GM12878 (cell line): ENCODE results near the gene ZBED4. TPM values are rescaled to one million over a fixed set of nuclear protein-coding genes. Genes with fewer than 3 reads are reported as not detected.
A peak's percentile ranks its signal among the peaks of the same experiment; 100 is the strongest.

Experiments used
- ATF3 ChIP-seq: IDR thresholded peaks from 2 replicates; pipeline ENCODE4 v1.6.1; 2011; ENCODE audit warnings: low read depth, mild to moderate bottlenecking, low read length, moderate library complexity, borderline replicate concordance; ENCODE audit errors: extremely low read depth
- CHD1 ChIP-seq: IDR thresholded peaks from 2 replicates; pipeline ENCODE4 v1.6.1; 2012; ENCODE audit warnings: low read depth, low read length, improper control_type of control experiment
- FOS ChIP-seq: IDR thresholded peaks from 3 replicates; pipeline ENCODE4 v1.6.1; 2011; ENCODE audit warnings: borderline replicate concordance; ENCODE audit not compliant: insufficient read length; ENCODE audit errors: extremely low read depth
- HDAC6 ChIP-seq: fragments of 200-600 bp; sonication (generic); IDR thresholded peaks from one replicate; pipeline ENCODE4 v1.8.0; 2017; ENCODE audit warnings: antibody characterized with exemption; ENCODE audit not compliant: unreplicated experiment
- HSF1 ChIP-seq: fragments of 150-350 bp; IDR thresholded peaks from 2 replicates; pipeline ENCODE4 v1.6.1; 2014; ENCODE audit warnings: mild to moderate bottlenecking, low read depth, low read length
- JUND ChIP-seq: IDR thresholded peaks from 2 replicates; pipeline ENCODE4 v1.6.1; 2012; ENCODE audit warnings: low read depth, mild to moderate bottlenecking, low read length, improper control_type of control experiment, moderate library complexity
- NFYA ChIP-seq: IDR thresholded peaks from 2 replicates; pipeline ENCODE4 v1.6.1; 2011; ENCODE audit warnings: low read depth, mild to moderate bottlenecking, low read length, improper control_type of control experiment, borderline replicate concordance
- PRDM15 ChIP-seq: fragments of 450-650 bp; formaldehyde crosslinking; IDR thresholded peaks from 2 replicates; pipeline ENCODE4 v1.4.0; 2020; ENCODE audit warnings: mild to moderate bottlenecking, moderate library complexity
- TAF1 ChIP-seq: IDR thresholded peaks from 2 replicates; pipeline ENCODE4 v1.6.1; 2011; ENCODE audit warnings: mild to moderate bottlenecking, low read depth, low read length, borderline replicate concordance
- ZBTB4 ChIP-seq: fragments of 450-650 bp; formaldehyde crosslinking; IDR thresholded peaks from 2 replicates; pipeline ENCODE4 v1.4.0; 2022; ENCODE audit warnings: mild to moderate bottlenecking, moderate library complexity
- ZBTB40 ChIP-seq: fragments of 450-650 bp; IDR thresholded peaks from 2 replicates; pipeline ENCODE4 v1.6.1; 2016; ENCODE audit warnings: mild to moderate bottlenecking, moderate library complexity, borderline replicate concordance
- polyA plus RNA-seq, 11 experiments: library from polyadenylated mRNA; depleted of rRNA in 4 of 11; unstranded in 6 of 11; stranded (reverse) in 5 of 11; fragments of >200 nt; fragmentation: Nextera tagmentation in 4 of 11; fragmentation: Illumina TruSeq in 1 of 11; extraction: Ambion mirVana in 4 of 11; extraction: Trizol in 1 of 11; gene quantifications; 1 replicate in 1 of 11; 2 replicates in 10 of 11; pipeline versions ENCODE4 v1.2.1 to v1.2.3, GENCODE V29; 2011 to 2016; ENCODE audit warnings: inconsistent platforms in 2 of 11, missing spikeins in 2 of 11, low read depth in 1 of 11
- total RNA-seq, 4 experiments: library from RNA; depleted of rRNA in 3 of 4; stranded (reverse); fragments of >200 nt in 3 of 4; fragmentation: Illumina TruSeq in 1 of 4; extraction: Trizol in 1 of 4; gene quantifications; 2 replicates each; pipeline versions ENCODE4 v1.2.1 to v1.2.3, GENCODE V29; 2013 to 2021

ZBED4 gene
- total and polyA plus RNA-seq, 10 of the 15 experiments (the other 5 are each of a cell fraction or from before 2014, with no cell fraction given), result 2.3 to 21.6 (median 12.8) TPM

GRCh38 chr22:49852898-49853894, at the start of gene ZBED4 (continued):
- TF ChIP-seq ZBTB4 (CRISPR knock-in tag), result no peak
- no peak for TF ChIP-seq CHD1
- TF ChIP-seq JUND, result no peak
- no peak for TF ChIP-seq ATF3
- TF ChIP-seq NFYA, result no peak
- TF ChIP-seq FOS, result no peak
- peak; percentile 24; the same call in 1 of the 2 replicates for TF ChIP-seq TAF1
- no peak for TF ChIP-seq PRDM15 (CRISPR knock-in tag)
- TF ChIP-seq HSF1, result no peak
- no peak for TF ChIP-seq HDAC6
- TF ChIP-seq ZBTB40, result no peak
